ENCODE measurements around the gene PCK2. TPM values are rescaled to one million over a fixed set of nuclear protein-coding genes. Genes with fewer than 3 reads are reported as not detected.
A peak's percentile ranks its signal among the peaks of the same experiment; 100 is the strongest.

PCK2 gene
- total and polyA plus RNA-seq, 2 of the 13 experiments (the other 11 are each of a cell fraction or from before 2014, with no cell fraction given), result 129 to 272 TPM

- TF ChIP-seq, protein P1, sequence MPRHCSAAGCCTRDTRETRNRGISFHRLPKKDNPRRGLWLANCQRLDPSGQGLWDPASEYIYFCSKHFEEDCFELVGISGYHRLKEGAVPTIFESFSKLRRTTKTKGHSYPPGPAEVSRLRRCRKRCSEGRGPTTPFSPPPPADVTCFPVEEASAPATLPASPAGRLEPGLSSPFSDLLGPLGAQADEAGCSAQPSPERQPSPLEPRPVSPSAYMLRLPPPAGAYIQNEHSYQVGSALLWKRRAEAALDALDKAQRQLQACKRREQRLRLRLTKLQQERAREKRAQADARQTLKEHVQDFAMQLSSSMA (CRISPR knock-in tag; IDR thresholded peaks at IDR 0.05), result peak; percentile 98
- TF ChIP-seq TBL1XR1 (IDR thresholded peaks at IDR 0.05; ENCODE audit: borderline replicate concordance, low read length, partially characterized antibody) (peak; percentile 85), FUBP1 (CRISPR knock-in tag; IDR thresholded peaks at IDR 0.05; ENCODE audit: borderline replicate concordance) (peak; percentile 56; the same call in 1 of the 2 replicates), ZZZ3 (CRISPR knock-in tag; IDR thresholded peaks at IDR 0.05; ENCODE audit: borderline replicate concordance) (peak; percentile 24; the same call in 1 of the 2 replicates), ZNF24 (IDR thresholded peaks at IDR 0.05) (peak; percentile 69), FOXO1 (CRISPR knock-in tag; IDR thresholded peaks at IDR 0.05) (peak; percentile 95), FOXK2 (IDR thresholded peaks at IDR 0.05) (peak; percentile 94), ZNF556 (CRISPR knock-in tag; IDR thresholded peaks at IDR 0.05; ENCODE audit: borderline replicate concordance) (peak; percentile 100), REL (CRISPR knock-in tag; conservative IDR thresholded peaks at IDR 0.05) (no peak), ZNF878 (CRISPR knock-in tag; IDR thresholded peaks at IDR 0.05) (no peak), ZBTB43 (CRISPR knock-in tag; conservative IDR thresholded peaks at IDR 0.05) (peak; percentile 96), HOXA3 (CRISPR knock-in tag; IDR thresholded peaks at IDR 0.05) (peak; percentile 94), JUN (CRISPR knock-in tag; IDR thresholded peaks at IDR 0.05) (peak; percentile 85), KLF16 (CRISPR knock-in tag; IDR thresholded peaks at IDR 0.05) (peak in 1 of 2 experiments; percentile 99; a peak in 2 of 4 replicates), SUZ12 (IDR thresholded peaks at IDR 0.05; ENCODE audit: low read depth, low read length) (no peak), ZXDC (CRISPR knock-in tag; IDR thresholded peaks at IDR 0.05) (no peak)
- TF ChIP-seq, protein P2, sequence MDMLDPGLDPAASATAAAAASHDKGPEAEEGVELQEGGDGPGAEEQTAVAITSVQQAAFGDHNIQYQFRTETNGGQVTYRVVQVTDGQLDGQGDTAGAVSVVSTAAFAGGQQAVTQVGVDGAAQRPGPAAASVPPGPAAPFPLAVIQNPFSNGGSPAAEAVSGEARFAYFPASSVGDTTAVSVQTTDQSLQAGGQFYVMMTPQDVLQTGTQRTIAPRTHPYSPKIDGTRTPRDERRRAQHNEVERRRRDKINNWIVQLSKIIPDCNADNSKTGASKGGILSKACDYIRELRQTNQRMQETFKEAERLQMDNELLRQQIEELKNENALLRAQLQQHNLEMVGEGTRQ (IDR thresholded peaks at IDR 0.05; ENCODE audit: low read depth, low read length), result peak; percentile 98
- TF ChIP-seq, protein P2 (CRISPR knock-in tag; IDR thresholded peaks at IDR 0.05; ENCODE audit: borderline replicate concordance), result no peak
- TF ChIP-seq, protein P3, sequence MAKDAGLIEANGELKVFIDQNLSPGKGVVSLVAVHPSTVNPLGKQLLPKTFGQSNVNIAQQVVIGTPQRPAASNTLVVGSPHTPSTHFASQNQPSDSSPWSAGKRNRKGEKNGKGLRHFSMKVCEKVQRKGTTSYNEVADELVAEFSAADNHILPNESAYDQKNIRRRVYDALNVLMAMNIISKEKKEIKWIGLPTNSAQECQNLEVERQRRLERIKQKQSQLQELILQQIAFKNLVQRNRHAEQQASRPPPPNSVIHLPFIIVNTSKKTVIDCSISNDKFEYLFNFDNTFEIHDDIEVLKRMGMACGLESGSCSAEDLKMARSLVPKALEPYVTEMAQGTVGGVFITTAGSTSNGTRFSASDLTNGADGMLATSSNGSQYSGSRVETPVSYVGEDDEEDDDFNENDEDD (CRISPR knock-in tag; IDR thresholded peaks at IDR 0.05; ENCODE audit: borderline replicate concordance), result peak; percentile 98
Measured at GRCh38 chr14:24095271-24096068, 1.4 kb downstream of the PCK2 start (continued).
